K562 (cell line): ENCODE data around the gene MLLT6. TPM values are rescaled to one million over a fixed set of nuclear protein-coding genes. Genes with fewer than 3 reads are reported as not detected.

Experiments used
- ARID2 ChIP-seq: fragments of 450-650 bp; IDR thresholded peaks from 2 replicates; pipeline ENCODE4 v1.6.1; 2017; ENCODE audit warnings: antibody characterized with exemption, mild to moderate bottlenecking
- ATF3 ChIP-seq, 2 experiments: fragments of 450-650 bp in 1 of 2; sonication (generic) in 1 of 2; formaldehyde crosslinking in 1 of 2; IDR thresholded peaks in 1 of 2; conservative IDR thresholded peaks in 1 of 2; 2 replicates each; pipeline versions ENCODE4 v1.6.1 to v1.8.1; 2016 to 2023; ENCODE audit warnings: mild to moderate bottlenecking in 2 of 2, moderate library complexity in 2 of 2, inconsistent platforms in 1 of 2, missing genetic modification reagents in 1 of 2
- BCOR ChIP-seq: fragments of 450-650 bp; IDR thresholded peaks from 2 replicates; pipeline ENCODE4 v1.6.1; 2016
- BRCA1 ChIP-seq, 2 experiments: fragments of 450-650 bp in 1 of 2; sonication (generic) in 1 of 2; formaldehyde crosslinking in 1 of 2; IDR thresholded peaks; 2 replicates each; pipeline versions ENCODE4 v1.5.0 to v1.6.1; 2017 to 2020; ENCODE audit warnings: mild to moderate bottlenecking in 1 of 2, missing genetic modification reagents in 1 of 2
- CTBP1 ChIP-seq: fragments of 450-650 bp; IDR thresholded peaks from 2 replicates; pipeline ENCODE4 v1.6.1; 2016; ENCODE audit warnings: borderline replicate concordance
- E2F8 ChIP-seq: fragments of 450-650 bp; IDR thresholded peaks from 2 replicates; pipeline ENCODE4 v1.7.1; 2018; ENCODE audit warnings: mild to moderate bottlenecking, low read depth; ENCODE audit not compliant: partially characterized antibody
- GABPB2 ChIP-seq: fragments of 250-450 bp; sonication (Bioruptor Pico); conservative IDR thresholded peaks from 2 replicates; pipeline ENCODE4 v1.5.1; 2021; ENCODE audit warnings: mild to moderate bottlenecking
- HLTF ChIP-seq: fragments of 450-650 bp; IDR thresholded peaks from 2 replicates; pipeline ENCODE4 v1.6.1; 2016
- HMGN3 ChIP-seq: IDR thresholded peaks from 2 replicates; pipeline ENCODE4 v1.6.1; 2011; ENCODE audit warnings: borderline replicate concordance, low read depth, mild to moderate bottlenecking, mixed read lengths, low read length; ENCODE audit not compliant: insufficient read length; ENCODE audit errors: extremely low read depth
- HNRNPK ChIP-seq: fragments of 200-400 bp; formaldehyde crosslinking; IDR thresholded peaks from one replicate; pipeline ENCODE4 v1.6.1; 2018; ENCODE audit warnings: mild to moderate bottlenecking, low read depth, low read length; ENCODE audit not compliant: poor library complexity, severe bottlenecking
- HNRNPUL1 ChIP-seq: fragments of 200-400 bp; formaldehyde crosslinking; IDR thresholded peaks from 2 replicates; pipeline ENCODE4 v1.6.1; 2017; ENCODE audit warnings: low read length
- KAT8 ChIP-seq: fragments of 450-650 bp; IDR thresholded peaks from 2 replicates; pipeline ENCODE4 v1.6.1; 2016; ENCODE audit warnings: low read depth, mild to moderate bottlenecking
- KDM1A ChIP-seq, 2 experiments: fragments of 450-650 bp; IDR thresholded peaks; 2 replicates each; pipeline ENCODE4 v1.6.1; 2016; ENCODE audit warnings: mild to moderate bottlenecking in 2 of 2
- MAFK ChIP-seq: IDR thresholded peaks from 2 replicates; pipeline ENCODE4 v1.6.1; 2011; ENCODE audit warnings: low read length, improper control_type of control experiment
- MTF1 ChIP-seq: fragments of 250-450 bp; sonication (Bioruptor Pico); IDR thresholded peaks from 2 replicates; pipeline ENCODE4 v1.9.0; 2021; ENCODE audit warnings: moderate library complexity, mild to moderate bottlenecking, inconsistent platforms, borderline replicate concordance
- MYBL2 ChIP-seq, 2 experiments: fragments of 450-650 bp in 1 of 2; sonication (generic) in 1 of 2; formaldehyde crosslinking in 1 of 2; IDR thresholded peaks; 2 replicates each; pipeline versions ENCODE4 v1.6.1 to v1.8.1; 2017 to 2022; ENCODE audit warnings: borderline replicate concordance in 1 of 2, inconsistent platforms in 1 of 2, low read depth in 1 of 2, mild to moderate bottlenecking in 1 of 2, missing genetic modification reagents in 1 of 2, moderate library complexity in 1 of 2
- NCOA6 ChIP-seq: fragments of 450-650 bp; IDR thresholded peaks from 2 replicates; pipeline ENCODE4 v1.6.1; 2017; ENCODE audit warnings: mild to moderate bottlenecking
- NFATC3 ChIP-seq: fragments of 450-650 bp; IDR thresholded peaks from 2 replicates; pipeline ENCODE4 v1.6.1; 2017; ENCODE audit warnings: mild to moderate bottlenecking
- RFX1 ChIP-seq: fragments of 450-650 bp; IDR thresholded peaks from 2 replicates; pipeline ENCODE4 v1.6.1; 2016; ENCODE audit warnings: mild to moderate bottlenecking, moderate library complexity
- TRIM24 ChIP-seq, 2 experiments: fragments of 450-650 bp; IDR thresholded peaks; 2 replicates each; pipeline ENCODE4 v1.6.1; 2016
- XRCC5 ChIP-seq: fragments of 200-400 bp; formaldehyde crosslinking; IDR thresholded peaks from 2 replicates; pipeline ENCODE4 v1.6.1; 2017; ENCODE audit warnings: low read depth, mild to moderate bottlenecking, low read length
- ZNF23 ChIP-seq: fragments of 250-450 bp; sonication (Bioruptor Pico); IDR thresholded peaks from 2 replicates; pipeline ENCODE4 v1.4.0; 2020; ENCODE audit warnings: mild to moderate bottlenecking
- ZNF445 ChIP-seq: fragments of 250-450 bp; sonication (Bioruptor Pico); IDR thresholded peaks from 2 replicates; pipeline ENCODE4 v1.4.0; 2020; ENCODE audit warnings: low read depth, mild to moderate bottlenecking, moderate library complexity
- ZNF644 ChIP-seq: fragments of 200-800 bp; sonication (Bioruptor generic); IDR thresholded peaks from 2 replicates; pipeline ENCODE4 v1.6.1; 2016; ENCODE audit warnings: low read depth, missing genetic modification characterization, missing compliant biosample characterization
- ZNF695 ChIP-seq: fragments of 450-650 bp; formaldehyde crosslinking; IDR thresholded peaks from 2 replicates; pipeline ENCODE4 v1.4.0; 2020; ENCODE audit warnings: mild to moderate bottlenecking, moderate library complexity
- ZNF75A ChIP-seq: fragments of 450-650 bp; formaldehyde crosslinking; IDR thresholded peaks from 2 replicates; pipeline ENCODE4 v1.4.0; 2020; ENCODE audit warnings: mild to moderate bottlenecking
- ZNF766 ChIP-seq: fragments of 200-800 bp; sonication (Bioruptor generic); conservative IDR thresholded peaks from 2 replicates; pipeline ENCODE4 v1.6.1; 2016; ENCODE audit warnings: missing genetic modification characterization, missing compliant biosample characterization
- ZZZ3 ChIP-seq: fragments of 450-650 bp; IDR thresholded peaks from 2 replicates; pipeline ENCODE4 v1.6.1; 2016; ENCODE audit warnings: antibody characterized with exemption, mild to moderate bottlenecking, moderate library complexity
- polyA plus RNA-seq, 8 experiments: library from polyadenylated mRNA; depleted of rRNA in 4 of 8; stranded (reverse) in 5 of 8; unstranded in 3 of 8; fragments of >200 nt; fragmentation: Nextera tagmentation in 2 of 8; fragmentation: Illumina TruSeq in 1 of 8; extraction: Ambion mirVana in 2 of 8; extraction: Trizol in 1 of 8; gene quantifications; 2 replicates each; pipeline versions ENCODE4 v1.2.1 to v1.2.3, GENCODE V29; 2011 to 2014; ENCODE audit warnings: inconsistent platforms in 1 of 8, missing spikeins in 1 of 8
- total RNA-seq, 7 experiments: library from RNA; depleted of rRNA in 6 of 7; stranded (reverse); fragments of >200 nt in 6 of 7; fragmentation: Illumina TruSeq in 2 of 7; extraction: Trizol in 2 of 7; gene quantifications; 2 replicates each; pipeline versions ENCODE4 v1.2.1 to v1.2.3, GENCODE V29; 2011 to 2021; ENCODE audit warnings: low replicate concordance in 1 of 7

The MLLT6 gene
- total and polyA plus RNA-seq, 9 of the 15 experiments (the other 6 are each of a cell fraction or from before 2014, with no cell fraction given) = 3.1 to 71.7 (median 30.0) TPM

- TF ChIP-seq CTBP1 (peak; percentile 52; the same call in 1 of the 2 replicates), HMGN3 (no peak), MTF1 (CRISPR knock-in tag) (no peak), ZNF75A (no peak), HLTF (no peak), ZZZ3 (no peak), E2F8 (peak; percentile 37), ZNF644 (tag) (no peak), ZNF445 (no peak), HNRNPUL1 (no peak), GABPB2 (CRISPR knock-in tag) (no peak), NFATC3 (peak; percentile 50; the same call in 1 of the 2 replicates), ATF3 (IDR thresholded peaks at IDR 0.05) (no peak), ATF3 (CRISPR knock-in tag; conservative IDR thresholded peaks at IDR 0.05) (0 out of 2 replicates have a peak, but pooled peaks have one; percentile 54), MYBL2 (IDR thresholded peaks at IDR 0.05; ENCODE audit: low read depth) (no peak), MYBL2 (CRISPR knock-in tag; IDR thresholded peaks at IDR 0.05; ENCODE audit: borderline replicate concordance) (no peak), ARID2 (peak; percentile 69; the same call in 1 of the 2 replicates), XRCC5 (peak; percentile 91), ZNF23 (CRISPR knock-in tag) (no peak), HNRNPK (no peak), NCOA6 (no peak), ZNF766 (no peak), KDM1A (IDR thresholded peaks at IDR 0.05) (peak; percentile 92 to 96), RFX1 (no peak), ZNF695 (no peak), BCOR (peak; percentile 100), BRCA1 (IDR thresholded peaks at IDR 0.05) (no peak), BRCA1 (CRISPR knock-in tag; IDR thresholded peaks at IDR 0.05) (no peak), TRIM24 (IDR thresholded peaks at IDR 0.05) (peak in 1 of 2 experiments; percentile 38; a peak in 1 of 4 replicates), MAFK (0 out of 2 replicates have a peak, but pooled peaks have one; percentile 23), KAT8 (no peak)
Measured at GRCh38 chr17:38667099-38667786, 37.8 kb upstream of the MLLT6 start (continued).
